PC-3 (cell line): ENCODE data around the gene ARHGEF7. TPM values are rescaled to one million over a fixed set of nuclear protein-coding genes. Genes with fewer than 3 reads are reported as not detected.

Experiments
- ATAC-seq: fragments of 200-7000 bp; cut with Tn5 transposase; 2 replicates; pipeline ENCODE4 v1.9.1; 2020; ENCODE audit warnings: mild to moderate bottlenecking, moderate library complexity
- BruUV-seq: library from RNA; stranded (reverse); fragments of 400-500 nt; replicated peaks from 2 replicates; lab custom pipeline; 2021; lab: Mats Ljungman, UMichigan
- CTCF ChIA-PET: fragments of 300-600 bp; sonication (Branson Sonifier 250); formaldehyde crosslinking; loops from one replicate; lab custom pipeline; 2022; ENCODE audit warnings: antibody characterized with exemption; lab: Charles Lee
- POLR2A ChIA-PET: fragments of 300-600 bp; sonication (Branson Sonifier 250); formaldehyde crosslinking; loops from one replicate; lab custom pipeline; 2022; ENCODE audit warnings: antibody characterized with exemption; ENCODE audit not compliant: unreplicated experiment; lab: Charles Lee
- DNase-seq: peaks from one replicate; pipeline ENCODE4 v3.0.0-alpha.2; 2015
- H2AFZ ChIP-seq: fragments of 300-600 bp; sonication (generic); 2 replicates; pipeline ENCODE4 v1.6.0; 2016; ENCODE audit warnings: antibody characterized with exemption, low read length
- H3F3A ChIP-seq: fragments of 300-600 bp; sonication (generic); one replicate; pipeline ENCODE4 v1.6.0; 2017; ENCODE audit warnings: antibody characterized with exemption, low read length, control low read depth, mild to moderate bottlenecking; ENCODE audit not compliant: unreplicated experiment
- H3K27ac ChIP-seq: fragments of 300-600 bp; sonication (generic); 2 replicates; pipeline ENCODE4 v1.5.1; 2016; ENCODE audit warnings: mild to moderate bottlenecking, low read length
- H3K27me3 ChIP-seq: fragments of 300-600 bp; sonication (generic); 2 replicates; pipeline ENCODE4 v1.6.1; 2016; ENCODE audit warnings: low read length, mixed read lengths
- H3K36me3 ChIP-seq: fragments of 300-600 bp; sonication (generic); 2 replicates; pipeline ENCODE4 v1.6.1; 2016; ENCODE audit warnings: low read depth, mixed run types, low read length, mixed read lengths
- H3K4me1 ChIP-seq: fragments of 300-600 bp; sonication (generic); 2 replicates; pipeline ENCODE4 v1.5.1; 2016; ENCODE audit warnings: low read length; ENCODE audit not compliant: insufficient read depth
- H3K4me2 ChIP-seq: fragments of 300-600 bp; sonication (generic); 2 replicates; pipeline ENCODE4 v1.6.0; 2016; ENCODE audit warnings: low read length
- H3K4me3 ChIP-seq: fragments of 300-600 bp; sonication (generic); 2 replicates; pipeline ENCODE4 v1.5.1; 2016; ENCODE audit warnings: mild to moderate bottlenecking, low read length, mixed read lengths
- H3K79me2 ChIP-seq: fragments of 300-600 bp; sonication (generic); 2 replicates; pipeline ENCODE4 v1.6.1; 2017; ENCODE audit warnings: low read length, mixed read lengths
- H3K9ac ChIP-seq: fragments of 300-600 bp; sonication (generic); 2 replicates; pipeline ENCODE4 v1.6.0; 2016; ENCODE audit warnings: mild to moderate bottlenecking, low read length
- H3K9me2 ChIP-seq: fragments of 300-600 bp; sonication (generic); replicated peaks from 2 replicates; pipeline ENCODE4 v1.6.1; 2016; ENCODE audit warnings: mixed run types, low read length, mixed read lengths
- H3K9me3 ChIP-seq: fragments of 300-600 bp; sonication (generic); 2 replicates; pipeline ENCODE4 v1.6.1; 2016; ENCODE audit warnings: low read length, mixed read lengths
- H4K20me1 ChIP-seq: fragments of 300-600 bp; sonication (generic); 2 replicates; pipeline ENCODE4 v1.6.1; 2016; ENCODE audit warnings: low read length, mixed read lengths
- EZH2 ChIP-seq: fragments of 300-600 bp; sonication (generic); IDR thresholded peaks from one replicate; pipeline ENCODE4 v1.6.1; 2017; ENCODE audit warnings: antibody characterized with exemption, mild to moderate bottlenecking, low read length; ENCODE audit not compliant: unreplicated experiment
- EZH2phosphoT487 ChIP-seq: fragments of 300-600 bp; sonication (generic); IDR thresholded peaks from 2 replicates; pipeline ENCODE4 v1.6.1; 2018; ENCODE audit warnings: mild to moderate bottlenecking, antibody characterized with exemption, low read length, borderline replicate concordance
- intact Hi-C: fragments of 100-400 bp; cut with micrococcal nuclease; formaldehyde crosslinking; loops from 2 replicates; pipeline ENCODE4 v1.9.0; 2023
- total RNA-seq: library from RNA; depleted of rRNA; stranded (reverse); fragments of >200 nt; gene quantifications from 2 replicates; pipeline ENCODE4 v1.2.3, GENCODE V29; 2014
- TF ChIP-seq, protein P1 (sequence below): fragments of 300-600 bp; sonication (generic); conservative IDR thresholded peaks from 2 replicates; pipeline ENCODE4 v1.5.1; 2017; ENCODE audit warnings: antibody characterized with exemption, low read depth, mild to moderate bottlenecking, low read length

Gene ARHGEF7
- total RNA-seq, 1 experiment from 2014 or later = 14.7 TPM

DNA sequence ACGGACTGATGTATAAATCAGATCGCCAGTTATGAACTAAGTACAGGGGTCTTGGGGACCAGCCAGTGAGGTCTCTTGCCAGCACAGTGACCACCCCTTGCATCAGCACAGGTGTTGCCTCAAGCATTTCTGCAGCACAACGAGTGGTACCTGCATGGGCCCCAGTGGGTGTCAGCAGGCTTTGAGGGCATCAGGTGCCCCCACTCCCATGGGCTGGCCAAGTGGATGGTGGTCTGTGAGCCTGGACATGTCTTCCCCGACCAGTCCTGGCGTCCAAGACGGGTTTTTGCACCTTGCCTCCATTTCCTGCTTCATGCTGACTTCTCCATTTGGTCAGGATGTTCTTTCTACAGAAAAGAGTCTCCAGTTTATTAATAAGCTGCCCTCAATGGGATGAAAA is 22.4 kb upstream of the ARHGEF7 start:
- H3K27ac ChIP-seq = no peak overlapping the region
- no peak overlapping the region for H2AFZ ChIP-seq
- no peak for DNase-seq
- no peak for ATAC-seq
- no peaks in the 10 kb centered on the region for H3K9me3 ChIP-seq
- intact Hi-C loops = no loop called here
- no peaks in the 10 kb centered on the region for H3F3A ChIP-seq
- TF ChIP-seq, protein P1, sequence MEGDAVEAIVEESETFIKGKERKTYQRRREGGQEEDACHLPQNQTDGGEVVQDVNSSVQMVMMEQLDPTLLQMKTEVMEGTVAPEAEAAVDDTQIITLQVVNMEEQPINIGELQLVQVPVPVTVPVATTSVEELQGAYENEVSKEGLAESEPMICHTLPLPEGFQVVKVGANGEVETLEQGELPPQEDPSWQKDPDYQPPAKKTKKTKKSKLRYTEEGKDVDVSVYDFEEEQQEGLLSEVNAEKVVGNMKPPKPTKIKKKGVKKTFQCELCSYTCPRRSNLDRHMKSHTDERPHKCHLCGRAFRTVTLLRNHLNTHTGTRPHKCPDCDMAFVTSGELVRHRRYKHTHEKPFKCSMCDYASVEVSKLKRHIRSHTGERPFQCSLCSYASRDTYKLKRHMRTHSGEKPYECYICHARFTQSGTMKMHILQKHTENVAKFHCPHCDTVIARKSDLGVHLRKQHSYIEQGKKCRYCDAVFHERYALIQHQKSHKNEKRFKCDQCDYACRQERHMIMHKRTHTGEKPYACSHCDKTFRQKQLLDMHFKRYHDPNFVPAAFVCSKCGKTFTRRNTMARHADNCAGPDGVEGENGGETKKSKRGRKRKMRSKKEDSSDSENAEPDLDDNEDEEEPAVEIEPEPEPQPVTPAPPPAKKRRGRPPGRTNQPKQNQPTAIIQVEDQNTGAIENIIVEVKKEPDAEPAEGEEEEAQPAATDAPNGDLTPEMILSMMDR = no peak
- TF ChIP-seq EZH2 = no peak
- no peak for TF ChIP-seq EZH2phosphoT487
- H3K9ac ChIP-seq = no peak overlapping the region
- BruUV-seq = no TSS peak
- H4K20me1 ChIP-seq = no peaks in the 10 kb centered on the region
- no peak overlapping the region for H3K4me2 ChIP-seq
- H3K4me3 ChIP-seq = no peak overlapping the region
- H3K4me1 ChIP-seq = no peaks in the 10 kb centered on the region
- ChIA-PET CTCF (no interaction called here), POLR2A (no interaction called here)
- H3K27me3 ChIP-seq = peaks cover 74% of the 10 kb centered on the region
- no peaks in the 10 kb centered on the region for H3K9me2 ChIP-seq
- no peaks in the 10 kb centered on the region for H3K79me2 ChIP-seq
- H3K36me3 ChIP-seq = no peaks in the 10 kb centered on the region

GRCh38 chr13:111093136-111093535 is 22.0 kb upstream of the ARHGEF7 start:
- H3K27ac ChIP-seq = no peak overlapping the region
- no peak for ATAC-seq
- no peak overlapping the region for H3K9ac ChIP-seq
- H4K20me1 ChIP-seq = no peaks in the 10 kb centered on the region
- TF ChIP-seq, protein P1 = no peak
- no peak for TF ChIP-seq EZH2phosphoT487
- no peak for TF ChIP-seq EZH2
- ChIA-PET POLR2A (no interaction called here), CTCF (no interaction called here)
- no peaks in the 10 kb centered on the region for H3K79me2 ChIP-seq
- intact Hi-C loops = no loop called here
- H3K4me1 ChIP-seq = no peaks in the 10 kb centered on the region
- H3K27me3 ChIP-seq = peaks cover 78% of the 10 kb centered on the region
- no peaks in the 10 kb centered on the region for H3F3A ChIP-seq
- H3K36me3 ChIP-seq = no peaks in the 10 kb centered on the region
- no peak overlapping the region for H3K4me2 ChIP-seq
- H3K9me3 ChIP-seq = no peaks in the 10 kb centered on the region
- BruUV-seq = no TSS peak
- H2AFZ ChIP-seq = no peak overlapping the region
- no peak overlapping the region for H3K4me3 ChIP-seq
- no peak for DNase-seq
- no peaks in the 10 kb centered on the region for H3K9me2 ChIP-seq

DNA sequence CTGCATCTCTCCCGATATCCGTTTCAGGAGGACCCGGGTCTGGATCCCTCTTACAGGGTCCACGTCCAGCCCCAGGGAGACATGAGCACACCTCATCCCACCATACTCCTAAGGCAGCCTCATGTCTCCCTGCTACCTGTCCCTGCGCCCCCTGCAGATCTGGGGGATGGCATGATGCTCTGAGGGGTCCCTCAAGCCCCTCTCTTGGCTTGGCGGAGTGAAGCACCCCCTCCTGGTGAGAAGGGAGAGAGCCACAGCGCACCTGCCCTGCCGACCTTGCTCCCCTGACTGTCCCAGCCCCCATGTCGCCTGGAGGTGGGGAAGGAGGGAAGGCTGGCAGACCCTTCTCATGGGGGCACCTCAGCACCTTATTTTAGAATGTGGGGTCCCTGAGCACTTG is 21.5 kb upstream of the ARHGEF7 start:
- ChIA-PET CTCF (interaction anchor here (0.6 kb wide), 1 partner anchor 311 kb away, joined by 3 read pairs; no protein-coding TSS in a partner anchor), POLR2A (no interaction called here)
- Histone ChIP-seq H3K4me2 (no peak overlapping the region), H3K27me3 (peaks cover 83% of the 10 kb centered on the region), H2AFZ (no peak overlapping the region), H3K27ac (no peak overlapping the region), H3K4me1 (no peaks in the 10 kb centered on the region), H3K79me2 (no peaks in the 10 kb centered on the region), H3K4me3 (no peak overlapping the region), H3F3A (no peaks in the 10 kb centered on the region), H4K20me1 (no peaks in the 10 kb centered on the region), H3K9ac (no peak overlapping the region), H3K36me3 (no peaks in the 10 kb centered on the region), H3K9me3 (no peaks in the 10 kb centered on the region), H3K9me2 (no peaks in the 10 kb centered on the region)
- no TSS peak for BruUV-seq
- DNase-seq (no peak), ATAC-seq (no peak)
- TF ChIP-seq, protein P1 = no peak
- TF ChIP-seq EZH2 (no peak), EZH2phosphoT487 (no peak)
- intact Hi-C loops = no loop called here
